PC-9 (cell line): ENCODE results near the gene DOCK3.

ENCODE experiments used
- CTCF ChIP-seq: fragments of 200-600 bp; sonication (generic); conservative IDR thresholded peaks from 2 replicates; pipeline ENCODE4 v1.6.1; 2017; ENCODE audit warnings: mixed run types, antibody characterized with exemption, mild to moderate bottlenecking, moderate library complexity
- EZH2 ChIP-seq: fragments of 200-600 bp; sonication (generic); IDR thresholded peaks from 2 replicates; pipeline ENCODE4 v1.8.0; 2017; ENCODE audit warnings: antibody characterized with exemption, low read depth

GRCh38 chr3:51224843-51225242 is 550.1 kb downstream of the DOCK3 start:
- TF ChIP-seq CTCF (no peak), EZH2 (no peak)
